Measurements from ENCODE around the gene UBTD2.

UBTD2 gene

DNA sequence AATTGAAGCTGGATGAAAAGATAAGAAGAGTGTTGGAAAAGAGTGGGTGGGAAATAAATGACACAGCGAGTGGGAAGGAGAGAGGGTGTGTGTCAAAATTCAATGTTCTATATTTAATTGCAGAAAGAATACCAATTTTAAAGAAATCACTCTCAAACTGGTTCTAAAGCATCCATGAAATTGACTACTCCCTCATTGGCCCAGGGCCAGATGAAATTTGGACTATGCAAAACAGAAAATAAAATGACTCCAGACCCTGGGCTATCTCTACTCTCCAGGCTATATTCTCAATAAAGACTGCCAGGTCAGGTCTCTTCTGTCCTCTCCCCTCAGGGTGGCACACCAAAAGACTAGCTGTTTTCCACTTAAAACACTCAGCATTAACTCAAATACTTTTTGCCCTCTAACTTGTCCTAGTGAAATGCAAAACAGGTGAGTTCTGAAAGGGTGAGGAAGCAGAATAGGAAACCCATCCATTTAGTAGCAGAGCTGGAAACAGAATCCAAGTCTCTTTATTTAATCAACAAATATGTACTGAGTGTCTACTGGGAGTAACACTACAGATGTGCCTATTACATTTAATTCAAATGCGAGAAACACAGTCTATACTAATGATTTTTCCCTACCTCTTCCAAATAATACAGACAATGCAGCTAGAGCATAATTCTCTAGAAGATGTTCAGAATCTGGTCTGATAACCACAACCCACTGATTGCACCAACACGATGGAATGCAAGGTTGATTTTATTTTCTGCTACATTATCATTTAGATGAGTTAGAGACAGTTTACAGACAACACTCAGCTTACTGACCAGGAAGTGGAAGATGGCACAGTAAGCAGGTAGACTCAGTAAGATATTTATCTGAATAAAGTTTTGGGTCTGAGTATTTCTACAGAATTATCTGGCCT, 47.5 kb downstream of the UBTD2 start:
- H3K9me3 ChIP-seq (ENCODE audit: severe bottlenecking) = no peaks in the 10 kb centered on the region
- H3K27ac ChIP-seq = no peak overlapping the region
- DNase-seq = no peak
- no peak overlapping the region for H3K4me3 ChIP-seq (ENCODE audit: low read depth, low read length)
- H3K36me3 ChIP-seq = peaks cover 24% of the 10 kb centered on the region
- TF ChIP-seq CTCF (IDR thresholded peaks at IDR 0.05; ENCODE audit: low read depth, low read length) = no peak
- H3K27me3 ChIP-seq (ENCODE audit: insufficient read depth, low read depth, severe bottlenecking) = no peaks in the 10 kb centered on the region

GRCh38 chr5:172235132-172235780, 48.3 kb downstream of the UBTD2 start:
- no peaks in the 10 kb centered on the region for H3K27me3 ChIP-seq (ENCODE audit: insufficient read depth, low read depth, severe bottlenecking)
- peaks cover 30% of the 10 kb centered on the region for H3K36me3 ChIP-seq
- no peak for TF ChIP-seq CTCF (IDR thresholded peaks at IDR 0.05; ENCODE audit: low read depth, low read length)
- no peak overlapping the region for H3K4me3 ChIP-seq (ENCODE audit: low read depth, low read length)
- no peak overlapping the region for H3K27ac ChIP-seq
- H3K9me3 ChIP-seq (ENCODE audit: severe bottlenecking) = no peaks in the 10 kb centered on the region
- DNase-seq = no peak

GRCh38 chr5:172234031-172234430, 49.5 kb downstream of the UBTD2 start:
- no peak for TF ChIP-seq CTCF (IDR thresholded peaks at IDR 0.05; ENCODE audit: low read depth, low read length)
- Histone ChIP-seq H3K27ac (no peak overlapping the region), H3K9me3 (ENCODE audit: severe bottlenecking) (no peaks in the 10 kb centered on the region), H3K27me3 (ENCODE audit: insufficient read depth, low read depth, severe bottlenecking) (no peaks in the 10 kb centered on the region), H3K4me3 (ENCODE audit: low read depth, low read length) (no peak overlapping the region), H3K36me3 (peaks cover 35% of the 10 kb centered on the region)
- DNase-seq = no peak

DNA sequence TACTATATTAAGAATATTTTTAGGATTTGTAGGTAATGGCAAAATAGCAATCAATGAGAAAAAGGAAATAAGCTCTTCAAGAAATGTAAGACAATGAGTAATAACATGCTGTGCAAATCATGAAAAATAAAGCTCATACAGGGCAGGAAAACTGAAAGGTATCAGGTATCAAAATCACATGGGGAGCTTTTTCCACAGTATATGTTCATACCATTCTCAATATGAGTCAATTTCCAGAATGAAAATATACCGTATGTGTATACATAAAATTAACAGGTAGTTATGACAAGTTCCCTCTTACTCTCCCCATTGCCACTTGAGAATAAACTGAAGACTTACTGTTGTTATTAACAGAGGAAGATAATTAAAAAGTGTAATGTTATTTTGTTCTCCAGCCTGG, 53.7 kb downstream of the UBTD2 start:
- Histone ChIP-seq H3K9me3 (ENCODE audit: severe bottlenecking) (no peaks in the 10 kb centered on the region), H3K27me3 (ENCODE audit: insufficient read depth, low read depth, severe bottlenecking) (no peaks in the 10 kb centered on the region), H3K36me3 (peaks cover 54% of the 10 kb centered on the region), H3K27ac (no peak overlapping the region), H3K4me3 (ENCODE audit: low read depth, low read length) (no peak overlapping the region)
- no peak for TF ChIP-seq CTCF (IDR thresholded peaks at IDR 0.05; ENCODE audit: low read depth, low read length)
- no peak for DNase-seq

DNA sequence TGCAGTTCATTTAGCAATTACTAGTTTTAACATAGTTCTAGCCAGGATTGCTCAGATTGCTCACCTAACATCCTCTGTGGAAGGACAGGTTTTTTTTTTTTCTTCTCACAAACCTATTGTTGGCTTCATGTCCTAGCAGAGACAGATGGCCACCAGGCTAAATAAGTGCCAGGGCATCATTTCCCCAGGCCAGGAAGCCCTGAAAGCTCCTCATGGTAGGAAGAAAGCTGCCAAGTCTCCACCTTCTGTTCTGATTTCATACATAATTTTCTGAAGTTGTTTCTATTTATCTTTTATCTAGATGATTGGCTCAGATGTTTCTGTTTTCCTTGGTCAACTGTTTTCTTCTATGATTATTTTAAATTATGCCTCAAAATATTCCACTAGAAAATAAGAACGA, 58.6 kb downstream of the UBTD2 start:
- Histone ChIP-seq H3K27me3 (ENCODE audit: insufficient read depth, low read depth, severe bottlenecking) (no peaks in the 10 kb centered on the region), H3K9me3 (ENCODE audit: severe bottlenecking) (no peaks in the 10 kb centered on the region), H3K27ac (no peak overlapping the region), H3K36me3 (peaks cover 47% of the 10 kb centered on the region), H3K4me3 (ENCODE audit: low read depth, low read length) (no peak overlapping the region)
- no peak for DNase-seq
- TF ChIP-seq CTCF (IDR thresholded peaks at IDR 0.05; ENCODE audit: low read depth, low read length) = no peak

Measured in WERI-Rb-1 (cell line).